ENCODE data around the gene NUDT2. TPM values are rescaled to one million over a fixed set of nuclear protein-coding genes. Genes with fewer than 3 reads are reported as not detected.
A peak's percentile ranks its signal among the peaks of the same experiment; 100 is the strongest.

Gene NUDT2
- total RNA-seq, 2 experiments from 2014 or later, result 35.3 to 38.4 TPM

- Mint-ChIP-seq H3K27ac (peak overlapping the region; percentile 72), H3K4me1 (ENCODE audit: low read depth) (peaks cover 30% of the 10 kb centered on the region)
- POLR2A ChIA-PET, result interaction anchor here (0.6 to 1.9 kb wide), 4 partner anchors 15 to 91 kb away, joined by 3 to 14 read pairs (median 4); no protein-coding TSS in a partner anchor
Observed at GRCh38 chr9:34379334-34380033, 50.1 kb downstream of the NUDT2 start.

GRCh38 chr9:34380034-34380510 is 50.7 kb downstream of the NUDT2 start:
- peak overlapping the region; percentile 20 for H3K27ac Mint-ChIP-seq
- H3K27me3 Mint-ChIP-seq, result no peaks in the 10 kb centered on the region
- H3K4me1 Mint-ChIP-seq (ENCODE audit: low read depth), result peaks cover 30% of the 10 kb centered on the region
- ChIA-PET POLR2A (interaction anchor here (1.9 kb wide), 1 partner anchor 49 kb away, joined by 14 read pairs; no protein-coding TSS in a partner anchor), CTCF (interaction anchor here (1.4 to 9.4 kb wide), 7 partner anchors 8 to 260 kb away, joined by 4 to 117 read pairs (median 9); no protein-coding TSS in a partner anchor)
- no peaks in the 10 kb centered on the region for H3K9me3 Mint-ChIP-seq
- peak overlapping the region; percentile 77 for H3K4me3 Mint-ChIP-seq
- peak; percentile 23 for DNase-seq
- intact Hi-C loops (cut with micrococcal nuclease), result no loop called here
- TF ChIP-seq CTCF (IDR thresholded peaks at IDR 0.05), result no peak
- no peak for ATAC-seq
- no peaks in the 10 kb centered on the region for H3K36me3 Mint-ChIP-seq (ENCODE audit: low read depth)

More at GRCh38 chr9:34379334-34380033, 50.1 kb downstream of the NUDT2 start:
- CTCF ChIA-PET, result interaction anchor here (0.7 to 9.4 kb wide), 15 partner anchors 9 to 565 kb away, joined by 3 to 117 read pairs (median 6); no protein-coding TSS in a partner anchor
- peak; percentile 95 for TF ChIP-seq CTCF (IDR thresholded peaks at IDR 0.05)
- H3K27me3 Mint-ChIP-seq, result no peaks in the 10 kb centered on the region
- peak; percentile 96 for DNase-seq
- H3K36me3 Mint-ChIP-seq (ENCODE audit: low read depth), result no peaks in the 10 kb centered on the region
- no peaks in the 10 kb centered on the region for H3K9me3 Mint-ChIP-seq
- ATAC-seq, result peak; percentile 57
- H3K4me3 Mint-ChIP-seq, result peak overlapping the region; percentile 77
- intact Hi-C loops (cut with micrococcal nuclease), result loop anchor here (1.0 to 10.0 kb wide), 3 partner anchors 51 to 335 kb away; partner anchors contain the start of gene UBAP2

- CTCF ChIA-PET, result interaction anchor here (0.6 to 9.4 kb wide), 7 partner anchors 12 to 259 kb away, joined by 3 to 117 read pairs (median 7); no protein-coding TSS in a partner anchor
- POLR2A ChIA-PET, result interaction anchor here (1.9 kb wide), 1 partner anchor 49 kb away, joined by 14 read pairs; no protein-coding TSS in a partner anchor
- H3K27me3 Mint-ChIP-seq, result no peaks in the 10 kb centered on the region
- intact Hi-C loops (cut with micrococcal nuclease), result no loop called here
- peak overlapping the region; percentile 20 for H3K27ac Mint-ChIP-seq
- no peak for TF ChIP-seq CTCF (IDR thresholded peaks at IDR 0.05)
- H3K4me1 Mint-ChIP-seq (ENCODE audit: low read depth), result peaks cover 24% of the 10 kb centered on the region
- peak; percentile 82 for DNase-seq
- H3K9me3 Mint-ChIP-seq, result no peaks in the 10 kb centered on the region
- ATAC-seq, result peak; percentile 55
- H3K36me3 Mint-ChIP-seq (ENCODE audit: low read depth), result no peaks in the 10 kb centered on the region
- H3K4me3 Mint-ChIP-seq, result peak overlapping the region; percentile 77
Observed at GRCh38 chr9:34380511-34381315, 51.3 kb downstream of the NUDT2 start.

- Mint-ChIP-seq H3K4me3 (peak overlapping the region; percentile 77), H3K27ac (no peak overlapping the region), H3K9me3 (no peaks in the 10 kb centered on the region), H3K4me1 (ENCODE audit: low read depth) (peaks cover 18% of the 10 kb centered on the region), H3K27me3 (no peaks in the 10 kb centered on the region), H3K36me3 (ENCODE audit: low read depth) (no peaks in the 10 kb centered on the region)
- ChIA-PET CTCF (interaction anchor here (1.4 to 9.4 kb wide), 3 partner anchors 11 to 48 kb away, joined by 4 to 117 read pairs (median 9); no protein-coding TSS in a partner anchor), POLR2A (no interaction called here)
- TF ChIP-seq CTCF (IDR thresholded peaks at IDR 0.05), result no peak
- ATAC-seq (no peak), DNase-seq (peak; percentile 42)
- intact Hi-C loops (cut with micrococcal nuclease), result no loop called here
Observed at GRCh38 chr9:34381323-34381722, 52.0 kb downstream of the NUDT2 start.

All from activated CD8-positive, alpha-beta T cell treated with anti-CD3 and anti-CD28 coated beads for 36 hours (primary cell).